NOMO-1 treated with DMSO at 0.1 percent for 48 hours (cell line): ENCODE data around the gene CAPZB.

Source experiments
- DNase-seq: peaks from one replicate; lab custom pipeline; 2025; ENCODE audit not compliant: unreplicated experiment; lab: John Stamatoyannopoulos, UW

The CAPZB gene

GRCh38 chr1:19371226-19372135 lies 113.9 kb downstream of the CAPZB start:
- DNase-seq: no peak

GRCh38 chr1:19370453-19371170 lies 114.7 kb downstream of the CAPZB start:
- DNase-seq: no peak

DNA sequence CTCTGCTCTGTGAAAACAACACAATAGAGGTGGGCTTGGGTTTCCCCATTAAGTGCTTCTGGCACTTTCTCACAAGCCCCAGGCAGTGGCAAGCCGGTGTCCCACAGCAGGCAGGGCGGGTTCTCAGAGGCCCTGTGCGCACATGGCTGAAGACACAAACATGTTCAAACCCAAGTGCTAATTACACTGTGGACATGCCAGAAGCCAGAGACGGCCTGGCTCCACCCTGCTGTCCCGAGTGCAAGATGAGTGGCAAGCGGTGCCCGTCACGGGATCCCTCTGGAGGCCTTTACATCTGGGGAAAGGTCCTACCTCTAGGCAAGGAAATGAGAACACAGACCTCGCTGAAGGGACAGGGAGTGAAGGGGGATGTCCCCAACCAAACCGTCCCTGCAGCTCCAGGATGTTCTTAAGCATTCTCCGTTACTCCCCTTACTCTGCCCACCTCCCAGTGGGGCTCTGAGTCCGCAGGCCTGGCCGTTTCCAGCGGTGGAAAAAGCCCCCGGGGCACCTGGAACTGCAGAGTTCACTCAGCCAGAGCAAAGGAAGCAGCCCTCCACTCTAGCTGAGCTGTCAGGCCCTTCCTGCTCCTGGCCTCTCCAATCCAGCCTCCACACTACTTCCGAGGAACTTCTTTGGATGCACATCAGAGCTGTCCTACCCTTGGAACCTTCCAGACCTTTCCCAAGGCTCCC lies 115.8 kb downstream of the CAPZB start:
- DNase-seq: no peak

GRCh38 chr1:19368964-19369363 lies 116.4 kb downstream of the CAPZB start:
- no peak for DNase-seq

GRCh38 chr1:19368050-19368449 lies 117.3 kb downstream of the CAPZB start:
- DNase-seq: no peak

DNA sequence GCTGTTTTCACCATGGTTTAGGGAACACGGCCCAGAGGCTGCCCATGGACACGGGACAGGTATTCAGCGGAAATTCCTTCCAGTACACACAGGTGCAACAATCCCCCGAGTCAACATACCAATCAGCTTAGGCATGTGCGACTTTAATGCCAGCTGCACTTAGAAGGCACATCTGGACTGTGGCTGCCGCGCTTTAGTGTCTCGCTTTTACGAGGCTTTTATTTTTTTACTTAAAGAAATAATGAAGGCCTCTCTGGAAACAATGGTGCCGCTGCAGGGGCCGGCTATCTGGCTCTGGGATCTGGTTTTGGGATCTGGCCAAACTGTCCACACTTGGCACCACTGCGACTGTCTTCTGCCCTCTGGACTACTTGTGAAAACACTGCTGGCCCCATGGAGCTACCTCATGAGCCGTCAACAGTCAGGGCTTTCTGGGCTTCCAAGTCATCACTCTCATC lies 117.7 kb downstream of the CAPZB start:
- DNase-seq: no peak

DNA sequence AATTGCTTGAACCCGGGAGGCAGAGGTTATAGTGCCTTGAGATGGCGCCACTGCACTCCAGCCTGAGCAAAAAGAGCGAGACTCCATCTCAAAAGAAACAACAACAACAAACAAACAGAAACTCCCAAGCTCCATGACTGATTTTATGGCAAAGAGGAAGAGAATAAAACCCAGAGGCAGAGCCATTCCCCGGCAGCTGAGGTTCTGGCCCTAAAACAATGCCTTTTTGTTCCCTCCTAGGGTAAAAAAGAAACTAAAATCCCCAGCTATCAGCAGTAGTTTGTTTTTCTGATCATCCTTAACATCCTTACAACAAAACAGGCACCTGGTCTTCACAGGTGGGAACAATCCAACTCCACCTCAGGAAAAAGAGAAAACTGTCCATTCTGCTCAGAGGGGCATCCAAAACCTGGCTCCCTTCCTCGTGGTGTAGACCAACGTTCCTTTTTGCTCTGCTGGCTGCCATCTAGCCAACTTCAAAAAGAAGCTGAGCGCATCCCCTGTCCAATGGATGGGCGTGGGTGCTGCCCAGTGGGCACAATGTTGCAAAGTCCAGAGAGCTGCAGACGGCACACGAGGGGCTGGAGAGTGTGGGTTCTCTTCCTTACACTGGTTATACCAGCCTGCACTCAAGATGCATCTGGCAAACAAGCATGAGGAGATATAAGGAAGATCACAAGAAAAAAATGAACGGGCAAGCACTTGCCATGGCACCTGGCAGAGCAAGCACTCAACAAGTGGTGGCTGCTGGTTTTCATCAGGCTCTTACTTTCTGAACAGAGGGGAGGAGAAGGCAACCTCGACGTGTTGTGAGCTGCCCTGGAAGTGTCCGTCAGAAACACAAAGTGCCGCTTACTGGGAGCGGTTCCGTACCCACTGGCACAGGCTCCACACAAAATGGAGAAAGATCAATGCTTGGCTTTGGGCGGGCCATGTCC lies 118.5 kb downstream of the CAPZB start:
- no peak for DNase-seq

- no peak for DNase-seq
Measured at GRCh38 chr1:19365721-19366120, 119.6 kb downstream of the CAPZB start.

DNA sequence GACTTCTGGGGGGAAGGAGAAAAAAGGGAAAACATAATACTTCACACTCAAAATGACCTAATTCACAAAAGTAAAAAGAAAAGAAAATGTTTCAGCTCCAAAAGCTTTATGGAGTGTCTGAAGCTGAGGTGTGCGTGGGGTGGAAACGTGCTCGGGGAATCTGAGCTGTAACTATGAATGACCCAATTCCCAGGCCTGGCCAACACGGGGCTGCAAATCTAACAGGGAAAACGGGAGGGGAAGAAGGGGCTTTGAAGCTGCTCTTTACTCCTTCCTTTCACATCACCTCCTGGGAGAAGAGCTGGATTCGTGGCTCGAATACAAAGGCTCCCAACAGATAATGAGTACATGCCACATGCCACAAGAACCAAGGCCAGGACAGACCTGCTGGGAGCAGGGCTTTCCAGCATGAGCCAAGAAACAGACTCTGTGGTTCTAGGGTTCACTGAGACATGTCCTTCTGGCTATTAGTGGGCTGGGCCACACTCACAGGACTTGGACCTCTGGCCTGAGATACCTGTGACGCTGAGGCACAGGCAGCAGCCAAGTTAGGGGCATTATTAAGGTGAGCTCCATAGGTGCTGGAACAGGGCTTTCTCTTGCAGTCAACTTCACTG lies 121.7 kb downstream of the CAPZB start:
- no peak for DNase-seq

DNA sequence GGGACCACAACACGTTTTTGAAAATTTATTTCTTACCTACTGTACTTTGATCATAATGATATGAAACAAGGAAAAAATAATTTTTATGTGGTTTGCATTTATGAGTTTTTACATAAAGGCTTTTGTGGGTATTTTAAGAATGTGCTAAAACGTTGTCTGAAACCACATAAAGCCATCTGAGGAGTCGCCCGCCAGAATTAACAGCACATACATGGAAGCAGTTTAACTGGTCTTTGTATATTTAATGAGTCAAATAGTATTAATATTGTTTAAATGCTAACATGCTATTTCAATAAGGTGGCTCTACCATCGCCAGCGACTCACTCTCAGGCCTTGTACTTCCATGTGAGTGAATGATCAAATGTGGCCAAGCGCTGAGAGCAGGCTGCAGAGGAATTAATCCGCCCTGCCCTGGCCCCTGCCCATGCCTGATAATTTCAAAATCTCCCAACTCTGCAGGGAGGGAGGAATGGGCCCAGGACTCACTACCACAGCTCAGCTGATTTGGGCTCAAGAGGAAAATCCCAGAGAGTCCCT lies 123.7 kb downstream of the CAPZB start:
- no peak for DNase-seq

DNA sequence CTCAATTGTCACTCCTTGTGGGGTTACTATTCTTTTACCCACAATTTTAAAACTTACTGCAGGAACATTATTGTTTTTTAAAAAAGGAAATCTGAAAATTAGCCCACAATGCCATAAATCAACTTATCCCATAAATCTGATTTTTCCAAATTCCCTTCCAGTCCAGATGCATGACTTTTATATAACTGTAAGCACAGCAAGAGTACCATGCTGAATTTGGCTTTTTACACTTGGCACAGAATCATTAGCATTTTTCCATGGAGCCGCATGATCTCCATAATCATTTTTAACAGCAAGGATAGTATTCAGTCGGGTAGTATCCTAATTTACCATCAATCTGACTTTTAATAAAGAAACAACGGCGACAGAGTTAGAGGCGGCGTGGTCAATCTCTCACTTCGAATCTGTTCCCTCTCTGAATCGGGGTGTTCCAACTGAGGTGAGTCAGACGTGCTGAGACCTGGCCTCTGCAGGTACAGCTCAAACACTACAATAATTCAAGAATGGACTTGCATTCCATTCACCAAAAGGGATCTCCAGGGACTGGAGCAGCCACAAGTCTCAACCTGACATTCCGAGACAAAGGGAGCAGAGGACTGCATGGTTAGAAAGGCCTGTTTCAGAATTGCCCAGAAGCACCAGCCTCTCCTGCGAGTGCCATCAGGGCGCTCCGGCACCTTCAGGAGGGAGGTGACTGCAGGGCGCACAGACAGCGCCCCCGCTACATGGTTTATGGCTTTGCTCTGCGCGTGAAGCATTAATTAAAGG lies 124.3 kb downstream of the CAPZB start:
- no peak for DNase-seq

DNA sequence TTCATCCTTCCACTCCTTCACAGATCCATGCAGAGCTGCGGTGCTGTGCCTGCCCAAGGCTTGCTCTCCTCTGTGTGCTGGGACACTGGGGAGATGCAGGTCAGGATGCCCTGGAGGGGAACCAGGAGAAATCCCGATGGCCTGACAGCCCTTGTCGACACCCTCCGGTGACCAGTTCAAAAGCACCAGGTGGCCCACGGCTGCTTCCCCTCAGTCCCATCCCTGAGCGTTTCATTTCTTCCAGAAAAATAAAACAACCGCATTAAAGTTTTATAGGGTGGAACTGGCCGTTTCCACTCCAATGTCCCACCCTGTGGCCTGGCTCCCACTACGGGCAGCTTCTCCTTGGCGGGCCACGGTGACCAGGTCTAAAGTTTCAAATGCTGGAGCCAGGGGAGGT lies 124.9 kb downstream of the CAPZB start:
- DNase-seq: no peak

- DNase-seq: peak; percentile 43
Measured at GRCh38 chr1:19360016-19360415, 125.3 kb downstream of the CAPZB start.

GRCh38 chr1:19359357-19359756 lies 126.0 kb downstream of the CAPZB start:
- no peak for DNase-seq

DNA sequence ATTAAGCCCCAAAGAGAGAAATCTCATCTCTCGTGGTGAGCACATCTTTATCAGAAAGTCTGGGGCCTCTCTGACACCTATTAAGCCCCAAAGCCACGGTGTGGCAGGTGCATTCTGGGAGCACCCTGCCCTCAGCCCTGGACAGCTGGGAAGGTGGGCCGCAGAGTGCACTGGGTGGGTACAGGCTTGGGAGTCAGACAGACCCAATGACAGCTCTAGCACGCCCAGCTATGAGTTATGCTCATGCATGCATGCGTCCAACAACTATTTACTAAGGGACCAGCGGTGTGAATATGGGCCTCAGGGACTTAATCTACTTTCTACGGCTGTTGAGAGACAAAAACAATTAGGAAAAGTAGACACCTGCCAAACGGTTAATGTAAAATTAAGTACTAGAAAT lies 126.6 kb downstream of the CAPZB start:
- no peak for DNase-seq

DNA sequence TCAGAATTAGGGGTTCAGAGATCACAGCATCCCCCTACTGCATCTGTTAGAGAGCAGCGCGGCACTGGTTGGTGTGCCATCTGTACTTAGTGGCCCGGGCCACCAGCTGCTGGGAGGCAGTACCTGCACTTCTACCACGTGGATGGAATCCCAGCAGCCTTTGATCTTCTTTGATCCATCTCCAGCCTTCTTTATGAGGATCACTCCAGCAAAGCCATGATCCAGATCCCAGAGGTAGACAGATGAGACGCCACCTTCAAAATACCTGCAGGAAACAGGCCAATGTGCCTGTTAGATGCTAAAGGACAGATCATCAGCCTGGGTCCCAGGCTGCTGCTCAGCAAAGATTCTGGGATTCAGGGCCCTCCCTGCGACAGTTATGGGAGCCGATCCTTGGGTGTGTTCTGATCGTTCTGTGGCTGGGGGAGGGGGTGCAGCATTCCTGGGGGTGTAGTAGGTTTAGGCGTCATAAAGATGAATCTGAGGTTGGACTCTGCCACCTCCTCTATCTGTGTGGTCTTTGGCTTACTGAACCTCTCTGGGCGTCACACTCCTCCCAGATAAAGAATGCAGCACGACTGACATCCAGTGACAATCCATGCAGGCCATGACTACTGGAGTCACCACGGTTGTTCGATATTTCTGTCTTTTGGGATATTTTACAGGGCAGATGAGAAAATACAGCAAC lies 127.9 kb downstream of the CAPZB start:
- DNase-seq: no peak

- DNase-seq: no peak
Measured at GRCh38 chr1:19356266-19356665, 129.1 kb downstream of the CAPZB start.

GRCh38 chr1:19354531-19354981 lies 130.8 kb downstream of the CAPZB start:
- no peak for DNase-seq
